HL-60 (cell line): ENCODE results near the gene CADM4.
"Not testable (repeated sequence)": the region's sequence is repeated elsewhere in the genome, so short reads cannot be mapped to it uniquely, and the experiment has no call there.

Source experiments
- DNase-seq, 2 experiments: peaks; one replicate each; pipeline ENCODE4 v3.0.0-alpha.2; 2010 to 2020; ENCODE audit warnings: low read depth in 1 of 2, low spot score in 1 of 2
- H3K27ac ChIP-seq: fragments of 250-450 bp; sonication (Bioruptor Pico); replicated peaks from 2 replicates; pipeline ENCODE4 v1.5.1; 2020; ENCODE audit warnings: mild to moderate bottlenecking, moderate library complexity
- H3K27me3 ChIP-seq: fragments of 250-450 bp; sonication (Bioruptor Pico); 2 replicates; pipeline ENCODE4 v1.5.1; 2021; ENCODE audit warnings: mild to moderate bottlenecking, moderate library complexity; ENCODE audit not compliant: insufficient read depth, poor library complexity, severe bottlenecking
- H3K4me3 ChIP-seq: replicated peaks from 2 replicates; pipeline ENCODE4 v1.5.1; 2011; ENCODE audit warnings: mild to moderate bottlenecking, control low read depth, low read length; ENCODE audit not compliant: insufficient read depth
- GABPA ChIP-seq: IDR thresholded peaks from 2 replicates; pipeline ENCODE4 v1.6.1; 2012; ENCODE audit warnings: low read depth
- POLR2AphosphoS5 ChIP-seq: IDR thresholded peaks from 2 replicates; pipeline ENCODE4 v1.6.1; 2012; ENCODE audit warnings: low read depth
- SPI1 ChIP-seq: IDR thresholded peaks from 2 replicates; pipeline ENCODE4 v1.6.1; 2012; ENCODE audit warnings: low read depth, mild to moderate bottlenecking, borderline replicate concordance
- TF ChIP-seq, protein P1 (sequence below): IDR thresholded peaks from one replicate; pipeline ENCODE4 v1.5.1; 2011; ENCODE audit warnings: low read length, control low read depth, inconsistent platforms; ENCODE audit not compliant: insufficient read depth
- TF ChIP-seq, protein P2 (sequence below): IDR thresholded peaks from 2 replicates; pipeline ENCODE4 v1.6.1; 2012; ENCODE audit warnings: low read depth; ENCODE audit not compliant: insufficient replicate concordance

Gene CADM4

DNA sequence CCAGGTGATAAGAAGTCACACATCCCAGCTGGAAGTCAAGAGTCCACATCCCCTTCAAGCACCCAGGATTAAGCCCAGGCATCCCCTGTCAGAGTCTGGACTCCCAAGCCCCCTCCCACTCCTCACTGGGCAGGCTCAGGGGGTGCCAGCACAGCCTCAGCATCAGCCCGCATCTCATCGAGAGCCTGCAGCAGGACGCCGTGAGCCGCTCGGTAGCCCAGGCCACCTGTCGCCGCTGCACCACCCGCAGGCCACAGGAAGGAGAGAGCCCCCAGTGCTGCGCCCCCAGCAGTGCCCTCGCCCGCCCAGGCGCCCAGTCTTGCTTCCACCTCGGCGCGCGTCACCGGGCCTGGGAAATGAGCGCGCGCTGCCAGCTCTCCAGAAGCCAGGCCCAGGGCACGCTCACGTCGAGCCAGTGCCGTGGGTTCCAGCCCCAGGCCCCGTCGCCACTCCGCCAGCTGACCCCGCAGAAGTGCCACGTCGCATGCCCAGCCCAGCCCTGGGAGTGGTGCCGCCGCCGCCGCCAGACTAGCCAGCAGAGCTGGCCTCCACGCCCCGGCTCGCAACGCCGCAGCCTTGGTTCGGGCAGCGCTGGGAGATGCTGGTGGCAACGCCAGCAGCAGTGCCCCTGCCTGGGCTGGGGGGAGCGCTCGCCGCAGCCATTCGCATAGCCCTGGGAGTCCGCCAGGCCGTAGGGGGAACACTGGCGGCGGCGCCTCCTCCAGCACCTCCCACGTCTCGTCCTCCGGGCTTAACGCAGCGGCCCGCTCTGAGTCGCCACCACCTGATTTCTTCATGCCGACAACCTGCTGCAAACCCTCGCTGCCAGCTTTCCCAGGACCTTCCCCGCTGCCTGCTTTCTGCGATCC, 47.5 kb downstream of the CADM4 start:
- H3K27me3 ChIP-seq: no peaks in the 10 kb centered on the region
- no peak overlapping the region for H3K4me3 ChIP-seq
- no peak for TF ChIP-seq SPI1
- no peak for TF ChIP-seq POLR2AphosphoS5
- TF ChIP-seq, protein P1, sequence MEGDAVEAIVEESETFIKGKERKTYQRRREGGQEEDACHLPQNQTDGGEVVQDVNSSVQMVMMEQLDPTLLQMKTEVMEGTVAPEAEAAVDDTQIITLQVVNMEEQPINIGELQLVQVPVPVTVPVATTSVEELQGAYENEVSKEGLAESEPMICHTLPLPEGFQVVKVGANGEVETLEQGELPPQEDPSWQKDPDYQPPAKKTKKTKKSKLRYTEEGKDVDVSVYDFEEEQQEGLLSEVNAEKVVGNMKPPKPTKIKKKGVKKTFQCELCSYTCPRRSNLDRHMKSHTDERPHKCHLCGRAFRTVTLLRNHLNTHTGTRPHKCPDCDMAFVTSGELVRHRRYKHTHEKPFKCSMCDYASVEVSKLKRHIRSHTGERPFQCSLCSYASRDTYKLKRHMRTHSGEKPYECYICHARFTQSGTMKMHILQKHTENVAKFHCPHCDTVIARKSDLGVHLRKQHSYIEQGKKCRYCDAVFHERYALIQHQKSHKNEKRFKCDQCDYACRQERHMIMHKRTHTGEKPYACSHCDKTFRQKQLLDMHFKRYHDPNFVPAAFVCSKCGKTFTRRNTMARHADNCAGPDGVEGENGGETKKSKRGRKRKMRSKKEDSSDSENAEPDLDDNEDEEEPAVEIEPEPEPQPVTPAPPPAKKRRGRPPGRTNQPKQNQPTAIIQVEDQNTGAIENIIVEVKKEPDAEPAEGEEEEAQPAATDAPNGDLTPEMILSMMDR: no peak
- TF ChIP-seq, protein P2, sequence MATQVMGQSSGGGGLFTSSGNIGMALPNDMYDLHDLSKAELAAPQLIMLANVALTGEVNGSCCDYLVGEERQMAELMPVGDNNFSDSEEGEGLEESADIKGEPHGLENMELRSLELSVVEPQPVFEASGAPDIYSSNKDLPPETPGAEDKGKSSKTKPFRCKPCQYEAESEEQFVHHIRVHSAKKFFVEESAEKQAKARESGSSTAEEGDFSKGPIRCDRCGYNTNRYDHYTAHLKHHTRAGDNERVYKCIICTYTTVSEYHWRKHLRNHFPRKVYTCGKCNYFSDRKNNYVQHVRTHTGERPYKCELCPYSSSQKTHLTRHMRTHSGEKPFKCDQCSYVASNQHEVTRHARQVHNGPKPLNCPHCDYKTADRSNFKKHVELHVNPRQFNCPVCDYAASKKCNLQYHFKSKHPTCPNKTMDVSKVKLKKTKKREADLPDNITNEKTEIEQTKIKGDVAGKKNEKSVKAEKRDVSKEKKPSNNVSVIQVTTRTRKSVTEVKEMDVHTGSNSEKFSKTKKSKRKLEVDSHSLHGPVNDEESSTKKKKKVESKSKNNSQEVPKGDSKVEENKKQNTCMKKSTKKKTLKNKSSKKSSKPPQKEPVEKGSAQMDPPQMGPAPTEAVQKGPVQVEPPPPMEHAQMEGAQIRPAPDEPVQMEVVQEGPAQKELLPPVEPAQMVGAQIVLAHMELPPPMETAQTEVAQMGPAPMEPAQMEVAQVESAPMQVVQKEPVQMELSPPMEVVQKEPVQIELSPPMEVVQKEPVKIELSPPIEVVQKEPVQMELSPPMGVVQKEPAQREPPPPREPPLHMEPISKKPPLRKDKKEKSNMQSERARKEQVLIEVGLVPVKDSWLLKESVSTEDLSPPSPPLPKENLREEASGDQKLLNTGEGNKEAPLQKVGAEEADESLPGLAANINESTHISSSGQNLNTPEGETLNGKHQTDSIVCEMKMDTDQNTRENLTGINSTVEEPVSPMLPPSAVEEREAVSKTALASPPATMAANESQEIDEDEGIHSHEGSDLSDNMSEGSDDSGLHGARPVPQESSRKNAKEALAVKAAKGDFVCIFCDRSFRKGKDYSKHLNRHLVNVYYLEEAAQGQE: no peak
- TF ChIP-seq GABPA: no peak
- no peak for DNase-seq
- no peak overlapping the region for H3K27ac ChIP-seq

- Histone ChIP-seq H3K27me3 (no peaks in the 10 kb centered on the region), H3K4me3 (no peak overlapping the region), H3K27ac (no peak overlapping the region)
- TF ChIP-seq GABPA: no peak
- TF ChIP-seq, protein P2: no peak
- no peak for TF ChIP-seq POLR2AphosphoS5
- TF ChIP-seq, protein P1: no peak
- no peak for TF ChIP-seq SPI1
- no peak for DNase-seq
These were observed 50.0 kb downstream of the CADM4 start for GRCh38 chr19:43589678-43590077.

- Histone ChIP-seq H3K27me3 (no peaks in the 10 kb centered on the region), H3K4me3 (no peak overlapping the region), H3K27ac (no peak overlapping the region)
- no peak for DNase-seq
- no peak for TF ChIP-seq POLR2AphosphoS5
These were observed 50.4 kb downstream of the CADM4 start for GRCh38 chr19:43589277-43589676.

DNA sequence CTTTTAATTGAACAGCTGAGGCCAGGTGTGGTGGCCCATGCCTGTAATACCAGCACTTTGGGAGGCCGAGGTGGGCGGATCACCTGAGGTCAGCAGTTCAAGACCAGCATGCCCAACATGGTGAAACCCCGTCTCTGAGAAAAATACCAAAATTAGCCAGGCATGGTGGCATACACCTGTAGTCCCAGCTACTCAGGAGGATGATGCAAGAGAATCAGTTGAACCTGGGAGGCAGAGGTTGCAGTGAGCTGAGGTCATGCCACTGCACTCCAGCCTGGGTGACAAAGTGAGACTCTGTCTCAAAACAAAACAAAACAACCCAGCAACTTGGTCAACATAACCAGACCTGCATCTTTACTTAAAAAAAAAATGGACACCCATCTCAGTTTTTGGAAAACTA, 52.6 kb downstream of the CADM4 start:
- H3K27me3 ChIP-seq, H3K27ac ChIP-seq, H3K4me3 ChIP-seq, DNase-seq: not testable (repeated sequence)

DNA sequence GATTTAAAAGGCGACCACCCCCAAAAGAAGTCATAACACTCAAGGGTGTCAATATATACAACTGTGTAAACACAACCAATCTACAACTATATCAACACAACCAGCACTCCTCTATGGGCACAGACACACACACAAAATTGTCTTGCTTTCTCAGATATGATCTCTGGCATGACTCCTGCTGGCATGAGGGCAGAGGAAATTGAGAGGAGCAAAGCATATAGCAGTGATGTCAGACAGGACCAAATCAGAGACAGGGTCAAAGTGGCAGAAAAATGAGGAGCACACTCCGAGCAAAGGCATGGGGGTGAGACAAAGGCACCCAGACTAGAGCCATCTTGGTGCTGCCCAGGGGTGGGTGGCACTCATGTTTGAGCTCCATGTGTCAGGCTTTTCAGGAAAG, 53.3 kb downstream of the CADM4 start:
- Histone ChIP-seq H3K27me3 (no peaks in the 10 kb centered on the region), H3K27ac (no peak overlapping the region), H3K4me3 (no peak overlapping the region)
- TF ChIP-seq POLR2AphosphoS5: no peak
- TF ChIP-seq GABPA: no peak
- TF ChIP-seq SPI1: no peak
- TF ChIP-seq, protein P2: no peak
- TF ChIP-seq, protein P1: no peak
- no peak for DNase-seq
